ENCODE data around the gene SPART.

DNA sequence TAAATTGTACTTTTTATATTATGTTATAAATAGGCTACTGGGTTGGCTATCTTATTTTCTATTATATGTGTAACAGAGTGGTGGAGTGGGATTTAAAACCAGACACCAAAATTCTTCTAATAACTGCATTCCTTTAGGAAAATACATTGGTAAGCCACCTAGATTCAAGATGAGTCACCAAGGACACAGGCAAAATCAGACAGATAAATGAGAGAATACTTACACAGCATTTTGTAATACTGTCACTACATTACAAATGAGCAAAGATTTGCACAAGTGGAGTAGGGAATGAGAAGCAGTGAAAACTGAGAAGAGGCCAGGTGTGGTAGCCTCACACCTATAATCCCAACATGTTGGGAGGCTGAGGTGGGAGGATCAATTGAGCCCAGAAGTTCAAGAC is 6.2 kb upstream of the SPART start:
- no peak for TF ChIP-seq CTCF (IDR thresholded peaks at IDR 0.05)
- no peak for TF ChIP-seq POLR2A (IDR thresholded peaks at IDR 0.05)

Measured in right lobe of liver (tissue), 4 donors.